GM12878 (cell line): Measurements from ENCODE around the gene GRIN2C. TPM values are rescaled to one million over a fixed set of nuclear protein-coding genes. Genes with fewer than 3 reads are reported as not detected.

ENCODE experiments used
- ATAC-seq: fragments of 200-7000 bp; cut with Tn5 transposase; 3 replicates; pipeline ENCODE4 v1.9.1; 2020; ENCODE audit warnings: mild to moderate bottlenecking, moderate library complexity
- BruUV-seq: library from RNA; stranded (reverse); fragments of 400-500 nt; replicated peaks from 2 replicates; lab custom pipeline; 2021; lab: Mats Ljungman, UMichigan
- CTCF ChIA-PET: fragments of 300-600 bp; sonication (Branson Sonifier 250); formaldehyde crosslinking; extraction: SDS; loops from one replicate; lab custom pipeline; 2021; ENCODE audit warnings: inconsistent platforms; lab: Yijun Ruan, JAX
- POLR2A ChIA-PET: fragments of 350-600 bp; formaldehyde crosslinking; extraction: SDS; loops from one replicate; lab custom pipeline; 2021; ENCODE audit warnings: inconsistent platforms; lab: Charles Lee
- RAD21 ChIA-PET: fragments of 300-600 bp; sonication (Branson Sonifier 250); formaldehyde crosslinking; loops from one replicate; lab custom pipeline; 2023; ENCODE audit warnings: antibody characterized with exemption; ENCODE audit not compliant: unreplicated experiment; lab: Charles Lee
- SMC1A ChIA-PET: fragments of 300-600 bp; sonication (Branson Sonifier 250); formaldehyde crosslinking; loops from one replicate; lab custom pipeline; 2023; ENCODE audit not compliant: unreplicated experiment, uncharacterized antibody; lab: Charles Lee
- DNase-seq: peaks from one replicate; pipeline ENCODE4 v3.0.0-alpha.2; 2011; ENCODE audit warnings: low read depth, low spot score
- FAIRE-seq: peaks from 3 replicates; lab custom pipeline; 2011; peaks lifted over from hg19 to GRCh38; lab: Jason Lieb, UNC
- H2AFZ ChIP-seq: 2 replicates; pipeline ENCODE4 v1.6.0; 2011; ENCODE audit warnings: low read depth, low read length, control low read depth; ENCODE audit not compliant: control insufficient read depth
- H3K27ac ChIP-seq: 2 replicates; pipeline ENCODE4 v1.5.1; 2011; ENCODE audit warnings: control low read depth; ENCODE audit not compliant: control insufficient read depth, insufficient read depth
- H3K27me3 ChIP-seq, 2 experiments: replicated peaks in 1 of 2; 2 replicates each; pipeline versions ENCODE4 v1.6.0 to v1.6.1; 2011; ENCODE audit warnings: low read length in 1 of 2; ENCODE audit not compliant: control insufficient read depth in 2 of 2, insufficient read depth in 2 of 2
- H3K36me3 ChIP-seq, 2 experiments: 2 replicates each; pipeline ENCODE4 v1.5.1; 2011; ENCODE audit warnings: low read length in 1 of 2; ENCODE audit not compliant: control insufficient read depth in 2 of 2, insufficient read depth in 2 of 2
- H3K4me1 ChIP-seq: 2 replicates; pipeline ENCODE4 v1.6.1; 2011; ENCODE audit warnings: mild to moderate bottlenecking, low read length, moderate library complexity, mixed read lengths; ENCODE audit not compliant: control insufficient read depth, insufficient read depth
- H3K4me2 ChIP-seq: 2 replicates; pipeline ENCODE4 v1.6.0; 2011; ENCODE audit warnings: control low read depth; ENCODE audit not compliant: control insufficient read depth, insufficient read depth
- H3K4me3 ChIP-seq: fragments of 200-600 bp; sonication (generic); 2 replicates; pipeline ENCODE4 v1.5.1; 2016
- H3K79me2 ChIP-seq: 2 replicates; pipeline ENCODE4 v1.6.0; 2011; ENCODE audit warnings: low read length; ENCODE audit not compliant: control insufficient read depth, insufficient read depth
- H3K9ac ChIP-seq: 2 replicates; pipeline ENCODE4 v1.8.0; 2011; ENCODE audit warnings: low read length, control low read depth, mixed read lengths; ENCODE audit not compliant: control insufficient read depth, insufficient read depth
- H3K9me3 ChIP-seq: replicated peaks from 3 replicates; pipeline ENCODE4 v1.5.1; 2011; ENCODE audit warnings: mild to moderate bottlenecking, low read length; ENCODE audit not compliant: control insufficient read depth, insufficient read depth
- H4K20me1 ChIP-seq: 2 replicates; pipeline ENCODE4 v1.6.0; 2011; ENCODE audit not compliant: control insufficient read depth, insufficient read depth
- ATF7 ChIP-seq: fragments of 450-650 bp; IDR thresholded peaks from 2 replicates; pipeline ENCODE4 v1.6.1; 2016; ENCODE audit warnings: low read depth, mild to moderate bottlenecking
- EGR1 ChIP-seq, 2 experiments: IDR thresholded peaks; 1 replicate in 1 of 2; 2 replicates in 1 of 2; pipeline ENCODE4 v1.6.1; 2011 to 2012; ENCODE audit warnings: low read depth in 2 of 2, low read length in 2 of 2, borderline replicate concordance in 1 of 2, mild to moderate bottlenecking in 1 of 2, moderate library complexity in 1 of 2
- MEF2B ChIP-seq: fragments of 450-650 bp; IDR thresholded peaks from 2 replicates; pipeline ENCODE4 v1.6.1; 2018; ENCODE audit warnings: mild to moderate bottlenecking, moderate library complexity; ENCODE audit not compliant: partially characterized antibody, poor library complexity, severe bottlenecking
- MYC ChIP-seq: IDR thresholded peaks from 2 replicates; pipeline ENCODE4 v1.6.1; 2011; ENCODE audit warnings: mild to moderate bottlenecking, low read length, moderate library complexity, inconsistent platforms; ENCODE audit not compliant: insufficient read depth, insufficient replicate concordance, insufficient read length, severe bottlenecking
- NR2C1 ChIP-seq: fragments of 450-650 bp; IDR thresholded peaks from 2 replicates; pipeline ENCODE4 v1.6.1; 2017; ENCODE audit warnings: antibody characterized with exemption, mild to moderate bottlenecking, moderate library complexity
- POLR2A ChIP-seq: IDR thresholded peaks from 2 replicates; pipeline ENCODE4 v1.6.1; 2011; ENCODE audit warnings: low read depth, mild to moderate bottlenecking, low read length
- RAD21 ChIP-seq: IDR thresholded peaks from 2 replicates; pipeline ENCODE4 v1.6.1; 2011; ENCODE audit warnings: mild to moderate bottlenecking, low read depth, low read length, moderate library complexity; ENCODE audit not compliant: insufficient read depth
- RAD51 ChIP-seq: fragments of 450-650 bp; IDR thresholded peaks from 2 replicates; pipeline ENCODE4 v1.6.1; 2016; ENCODE audit warnings: moderate library complexity, mild to moderate bottlenecking, inconsistent platforms
- RB1 ChIP-seq: fragments of 450-650 bp; formaldehyde crosslinking; IDR thresholded peaks from 2 replicates; pipeline ENCODE4 v1.6.1; 2017; ENCODE audit warnings: mild to moderate bottlenecking, borderline replicate concordance
- SMC3 ChIP-seq: IDR thresholded peaks from 2 replicates; pipeline ENCODE4 v1.6.1; 2011; ENCODE audit warnings: low read length, improper control_type of control experiment, borderline replicate concordance
- TBL1XR1 ChIP-seq: IDR thresholded peaks from 2 replicates; pipeline ENCODE4 v1.6.1; 2012; ENCODE audit warnings: low read depth, low read length, improper control_type of control experiment
- WGBS: methylation state at CpG from one replicate; pipeline ENCODE4 v1.1.6; 2016; ENCODE audit warnings: low lambda C conversion rate; ENCODE audit not compliant: insufficient replicate concordance, insufficient coverage; ENCODE audit errors: missing lambda C conversion rate; 5-methylcytosine and 5-hydroxymethylcytosine counted together
- in situ Hi-C: fragments of 300-500 bp; cut with MboI; formaldehyde crosslinking; loops from 9 replicates; pipeline ENCODE4 v1.14.3; 2018; ENCODE audit warnings: mixed read lengths
- intact Hi-C: fragments of 100-400 bp; cut with micrococcal nuclease; formaldehyde crosslinking; loops from one replicate; pipeline ENCODE4 v1.14.2; 2022; ENCODE audit not compliant: unreplicated experiment
- polyA plus RNA-seq, 11 experiments: library from polyadenylated mRNA; depleted of rRNA in 4 of 11; unstranded in 6 of 11; stranded (reverse) in 5 of 11; fragments of >200 nt; fragmentation: Nextera tagmentation in 4 of 11; fragmentation: Illumina TruSeq in 1 of 11; extraction: Ambion mirVana in 4 of 11; extraction: Trizol in 1 of 11; gene quantifications; 1 replicate in 1 of 11; 2 replicates in 10 of 11; pipeline versions ENCODE4 v1.2.1 to v1.2.3, GENCODE V29; 2011 to 2016; ENCODE audit warnings: inconsistent platforms in 2 of 11, missing spikeins in 2 of 11, low read depth in 1 of 11
- total RNA-seq, 4 experiments: library from RNA; depleted of rRNA in 3 of 4; stranded (reverse); fragments of >200 nt in 3 of 4; fragmentation: Illumina TruSeq in 1 of 4; extraction: Trizol in 1 of 4; gene quantifications; 2 replicates each; pipeline versions ENCODE4 v1.2.1 to v1.2.3, GENCODE V29; 2013 to 2021
- TF ChIP-seq, protein P1 (sequence below): IDR thresholded peaks from 2 replicates; pipeline ENCODE4 v1.6.1; 2011; ENCODE audit warnings: low read depth, mild to moderate bottlenecking, low read length, moderate library complexity, borderline replicate concordance; ENCODE audit errors: extremely low read depth
- TF ChIP-seq, protein P2 (sequence below): fragments of 450-650 bp; IDR thresholded peaks from 2 replicates; pipeline ENCODE4 v1.6.1; 2016; ENCODE audit warnings: mild to moderate bottlenecking, moderate library complexity, borderline replicate concordance
- TF ChIP-seq, protein P3 (sequence below): IDR thresholded peaks from 2 replicates; pipeline ENCODE4 v1.6.1; 2011; ENCODE audit warnings: borderline replicate concordance, low read depth, mild to moderate bottlenecking, moderate library complexity, low read length; ENCODE audit not compliant: insufficient read depth, poor library complexity, severe bottlenecking

The GRIN2C gene
- total and polyA plus RNA-seq, 10 of the 15 experiments (the other 5 are each of a cell fraction or from before 2014, with no cell fraction given) = 0.01 to 0.20 (median 0.11) TPM; not detected in 2

DNA sequence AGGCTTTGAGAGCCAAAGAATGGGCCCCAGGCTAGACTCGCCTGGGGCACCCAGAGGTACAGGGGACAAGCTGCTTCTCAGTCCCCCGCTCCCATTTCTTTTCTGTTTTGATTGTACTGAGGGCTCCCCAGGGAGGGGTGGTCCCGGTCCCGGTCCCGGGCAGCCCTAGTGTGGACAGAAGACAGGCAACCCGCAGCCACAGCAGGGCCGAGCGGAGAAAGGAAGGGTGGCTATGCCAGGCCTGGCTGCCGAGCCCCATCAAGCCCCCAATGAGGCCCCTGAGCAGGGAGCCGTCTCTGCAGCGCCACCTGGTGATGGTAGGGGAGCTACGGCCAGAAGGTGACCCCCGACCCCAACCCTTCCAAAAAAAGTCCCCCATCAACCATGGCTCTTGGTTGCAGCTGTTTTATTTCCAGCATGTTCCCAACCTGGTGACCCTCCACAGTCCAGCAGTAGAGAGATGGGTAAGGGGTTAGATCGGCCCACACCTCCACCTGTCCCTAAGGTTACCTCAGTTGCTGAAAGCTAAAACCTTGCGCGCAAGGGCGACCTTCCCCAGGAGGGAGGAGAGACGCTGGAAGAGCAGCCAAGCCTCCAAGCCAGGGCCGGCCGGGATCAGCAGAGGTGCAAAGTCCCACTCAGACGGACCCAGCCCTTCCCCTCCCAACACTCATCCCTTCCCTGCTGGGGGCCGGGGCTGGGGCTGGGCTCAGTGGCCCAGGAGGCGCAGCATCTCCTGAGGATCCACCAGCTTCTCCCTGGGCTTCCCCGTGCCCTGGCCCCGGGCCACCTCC lies 2.6 kb upstream of the GRIN2C start:
- Histone ChIP-seq H3K4me1 (peaks cover 4% of the 10 kb centered on the region; the same call in 1 of the 2 replicates), H3K4me3 (no peak overlapping the region), H3K27ac (no peak overlapping the region), H2AFZ (no peak overlapping the region), H3K9ac (no peak overlapping the region), H4K20me1 (no peaks in the 10 kb centered on the region), H3K79me2 (no peaks in the 10 kb centered on the region), H3K4me2 (0 out of 2 replicates have a peak overlapping the region, but pooled peaks have one; percentile 25), H3K36me3 (no peaks in the 10 kb centered on the region; a peak in 2 of 4 replicates), H3K27me3 (peaks cover 12 to 14% of the 10 kb centered on the region in 2 experiments), H3K9me3 (no peaks in the 10 kb centered on the region)
- ChIA-PET RAD21 (interaction anchor here (0.5 to 4.9 kb wide), 11 partner anchors 11 to 205 kb away, joined by 3 to 15 read pairs (median 4); partner anchors contain the start of genes FDXR, NAT9 and RAB37), CTCF (interaction anchor here (0.6 to 10.2 kb wide), 30 partner anchors 8 to 523 kb away, joined by 3 to 98 read pairs (median 4); partner anchors contain the start of genes FDXR and RAB37), SMC1A (interaction anchor here (0.7 to 3.4 kb wide), 9 partner anchors 21 to 205 kb away, joined by 3 to 12 read pairs (median 4); no protein-coding TSS in a partner anchor), POLR2A (interaction anchor here (0.6 to 1.0 kb wide), 3 partner anchors 9 to 203 kb away, joined by 3 read pairs; no protein-coding TSS in a partner anchor)
- DNase-seq (no peak), FAIRE-seq (no peak), ATAC-seq (peak; percentile 65)
- 45% methylated on average over 21 of the region's 25 CpGs for WGBS
- intact Hi-C loops (loop anchor here (1.0 kb wide), 1 partner anchor 118 kb away; no protein-coding TSS in a partner anchor), in situ Hi-C loops (no loop called here)
- no TSS peak for BruUV-seq
- TF ChIP-seq NR2C1 (peak; percentile 54; the same call in 1 of the 2 replicates), TBL1XR1 (no peak), RB1 (no peak), SMC3 (peak; percentile 45), MEF2B (no peak), MYC (no peak), RAD21 (peak; percentile 24; the same call in 1 of the 2 replicates), POLR2A (peak; percentile 29; the same call in 1 of the 2 replicates), RAD51 (no peak), EGR1 (IDR thresholded peaks at IDR 0.05; ENCODE audit: borderline replicate concordance in 1 of 2, low read depth in 2 of 2, low read length in 2 of 2) (no peak), ATF7 (no peak)
- TF ChIP-seq, protein P1, sequence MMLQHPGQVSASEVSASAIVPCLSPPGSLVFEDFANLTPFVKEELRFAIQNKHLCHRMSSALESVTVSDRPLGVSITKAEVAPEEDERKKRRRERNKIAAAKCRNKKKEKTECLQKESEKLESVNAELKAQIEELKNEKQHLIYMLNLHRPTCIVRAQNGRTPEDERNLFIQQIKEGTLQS = no peak
- TF ChIP-seq, protein P2, sequence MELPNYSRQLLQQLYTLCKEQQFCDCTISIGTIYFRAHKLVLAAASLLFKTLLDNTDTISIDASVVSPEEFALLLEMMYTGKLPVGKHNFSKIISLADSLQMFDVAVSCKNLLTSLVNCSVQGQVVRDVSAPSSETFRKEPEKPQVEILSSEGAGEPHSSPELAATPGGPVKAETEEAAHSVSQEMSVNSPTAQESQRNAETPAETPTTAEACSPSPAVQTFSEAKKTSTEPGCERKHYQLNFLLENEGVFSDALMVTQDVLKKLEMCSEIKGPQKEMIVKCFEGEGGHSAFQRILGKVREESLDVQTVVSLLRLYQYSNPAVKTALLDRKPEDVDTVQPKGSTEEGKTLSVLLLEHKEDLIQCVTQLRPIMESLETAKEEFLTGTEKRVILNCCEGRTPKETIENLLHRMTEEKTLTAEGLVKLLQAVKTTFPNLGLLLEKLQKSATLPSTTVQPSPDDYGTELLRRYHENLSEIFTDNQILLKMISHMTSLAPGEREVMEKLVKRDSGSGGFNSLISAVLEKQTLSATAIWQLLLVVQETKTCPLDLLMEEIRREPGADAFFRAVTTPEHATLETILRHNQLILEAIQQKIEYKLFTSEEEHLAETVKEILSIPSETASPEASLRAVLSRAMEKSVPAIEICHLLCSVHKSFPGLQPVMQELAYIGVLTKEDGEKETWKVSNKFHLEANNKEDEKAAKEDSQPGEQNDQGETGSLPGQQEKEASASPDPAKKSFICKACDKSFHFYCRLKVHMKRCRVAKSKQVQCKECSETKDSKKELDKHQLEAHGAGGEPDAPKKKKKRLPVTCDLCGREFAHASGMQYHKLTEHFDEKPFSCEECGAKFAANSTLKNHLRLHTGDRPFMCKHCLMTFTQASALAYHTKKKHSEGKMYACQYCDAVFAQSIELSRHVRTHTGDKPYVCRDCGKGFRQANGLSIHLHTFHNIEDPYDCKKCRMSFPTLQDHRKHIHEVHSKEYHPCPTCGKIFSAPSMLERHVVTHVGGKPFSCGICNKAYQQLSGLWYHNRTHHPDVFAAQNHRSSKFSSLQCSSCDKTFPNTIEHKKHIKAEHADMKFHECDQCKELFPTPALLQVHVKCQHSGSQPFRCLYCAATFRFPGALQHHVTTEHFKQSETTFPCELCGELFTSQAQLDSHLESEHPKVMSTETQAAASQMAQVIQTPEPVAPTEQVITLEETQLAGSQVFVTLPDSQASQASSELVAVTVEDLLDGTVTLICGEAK = no peak
- TF ChIP-seq, protein P3, sequence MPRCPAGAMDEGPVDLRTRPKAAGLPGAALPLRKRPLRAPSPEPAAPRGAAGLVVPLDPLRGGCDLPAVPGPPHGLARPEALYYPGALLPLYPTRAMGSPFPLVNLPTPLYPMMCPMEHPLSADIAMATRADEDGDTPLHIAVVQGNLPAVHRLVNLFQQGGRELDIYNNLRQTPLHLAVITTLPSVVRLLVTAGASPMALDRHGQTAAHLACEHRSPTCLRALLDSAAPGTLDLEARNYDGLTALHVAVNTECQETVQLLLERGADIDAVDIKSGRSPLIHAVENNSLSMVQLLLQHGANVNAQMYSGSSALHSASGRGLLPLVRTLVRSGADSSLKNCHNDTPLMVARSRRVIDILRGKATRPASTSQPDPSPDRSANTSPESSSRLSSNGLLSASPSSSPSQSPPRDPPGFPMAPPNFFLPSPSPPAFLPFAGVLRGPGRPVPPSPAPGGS = no peak
